Uterus (tissue), 4 donors: ENCODE data around the gene TOGARAM1. TPM values are rescaled to one million over a fixed set of nuclear protein-coding genes. Genes with fewer than 3 reads are reported as not detected.

Source experiments
- DNase-seq, 2 donors: peaks; one replicate each; pipeline ENCODE4 v3.0.0-alpha.2; 2019 to 2020
- H3K27ac ChIP-seq, 2 donors: fragments of 200-600 bp; sonication (generic); 1 replicate in 1 of 2; 2 replicates in 1 of 2; pipeline ENCODE4 v1.5.1; 2016 to 2018
- H3K27me3 ChIP-seq, 2 donors: fragments of 200-600 bp; sonication (generic); one replicate each; pipeline ENCODE4 v1.5.1; 2018 to 2019; ENCODE audit warnings: control low read depth in 1 of 2
- H3K36me3 ChIP-seq, 2 donors: fragments of 200-600 bp; sonication (generic); one replicate each; pipeline ENCODE4 v1.5.1; 2019; ENCODE audit warnings: control low read depth in 1 of 2
- H3K4me1 ChIP-seq, 2 donors: fragments of 200-600 bp; sonication (generic); one replicate each; pipeline ENCODE4 v1.5.1; 2018 to 2019; ENCODE audit warnings: control low read depth in 1 of 2
- H3K4me3 ChIP-seq, 2 donors: fragments of 200-600 bp; sonication (generic); 1 replicate in 1 of 2; 2 replicates in 1 of 2; pipeline ENCODE4 v1.5.1; 2018 to 2019; ENCODE audit warnings: mild to moderate bottlenecking in 1 of 2
- H3K9me3 ChIP-seq, 2 donors: fragments of 200-600 bp; sonication (generic); one replicate each; pipeline ENCODE4 v1.5.1; 2019; ENCODE audit warnings: control low read depth in 1 of 2
- CTCF ChIP-seq, 4 experiments: fragments of 200-600 bp in 2 of 4; fragments of 450-650 bp in 2 of 4; sonication (generic) in 2 of 4; IDR thresholded peaks; one replicate each; pipeline ENCODE4 v1.5.1; 2016 to 2019; ENCODE audit warnings: antibody characterized with exemption in 4 of 4, mild to moderate bottlenecking in 2 of 4, moderate library complexity in 1 of 4
- POLR2A ChIP-seq, 2 donors: fragments of 450-650 bp; IDR thresholded peaks; one replicate each; pipeline ENCODE4 v1.6.1; 2016; ENCODE audit warnings: antibody characterized with exemption in 2 of 2, mild to moderate bottlenecking in 1 of 2, moderate library complexity in 1 of 2
- intact Hi-C: fragments of 100-400 bp; cut with DNase I; formaldehyde crosslinking; loops from one replicate; pipeline ENCODE4 v1.15.1; 2023; ENCODE audit warnings: low total_unique reads
- total RNA-seq, 4 donors: library from RNA; depleted of rRNA in 3 of 4; stranded (reverse); fragments of >200 nt in 3 of 4; gene quantifications; one replicate each; pipeline versions ENCODE4 v1.1.0 to v1.2.4, GENCODE V29; 2014 to 2023
- donor health status: DM: yes; HTN: yes; CAD: no.

Gene TOGARAM1
- total RNA-seq, 4 donors from 2014 or later = 10.9 to 56.5 (median 31.7) TPM

DNA sequence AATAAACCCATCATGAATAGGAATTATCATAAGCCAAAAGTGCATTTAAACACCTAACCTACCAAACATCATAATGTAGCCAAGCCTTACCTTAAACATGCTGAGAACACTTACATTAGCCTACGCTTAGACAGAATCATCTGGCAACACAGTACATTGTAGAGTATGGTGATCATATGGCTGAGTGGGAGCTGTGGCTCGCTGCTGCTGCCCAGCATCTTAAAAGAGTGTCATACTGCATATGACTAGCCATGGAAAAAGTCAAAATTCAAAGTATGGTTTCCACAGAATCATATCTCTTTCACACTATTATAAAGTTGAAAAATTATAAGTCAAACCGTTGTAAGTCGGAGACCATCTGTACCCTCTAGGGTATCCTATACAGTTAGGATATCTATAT is 89.9 kb downstream of the TOGARAM1 start:
- Histone ChIP-seq H3K27me3 (no peaks in the 10 kb centered on the region), H3K36me3 (no peaks in the 10 kb centered on the region), H3K4me3 (no peak overlapping the region), H3K4me1 (no peaks in the 10 kb centered on the region), H3K27ac (no peak overlapping the region), H3K9me3 (peaks cover 0 to 13% of the 10 kb centered on the region in 2 donors)
- no peak for DNase-seq
- intact Hi-C loops = no loop called here
- TF ChIP-seq CTCF (IDR thresholded peaks at IDR 0.05) (no peak), POLR2A (IDR thresholded peaks at IDR 0.05) (no peak)

DNA sequence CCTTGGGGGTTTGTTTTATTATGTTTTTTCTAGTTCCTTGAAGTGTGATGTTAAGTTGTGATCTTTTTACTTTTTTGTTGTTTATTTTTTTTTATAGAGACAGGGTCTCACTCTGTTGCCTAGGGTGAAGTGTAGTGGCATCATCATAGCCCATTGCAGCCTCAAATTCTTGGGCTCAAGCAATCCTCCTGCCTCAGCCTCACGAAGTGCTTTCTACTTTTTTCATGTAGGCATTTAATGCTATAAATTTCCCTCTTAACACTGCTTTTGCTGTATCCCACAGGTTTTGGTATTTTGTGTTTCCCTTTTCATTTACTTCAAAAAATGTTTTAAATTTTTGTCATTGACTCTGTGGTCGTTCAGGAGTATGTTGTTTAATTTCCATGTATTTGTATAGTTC is 95.4 kb downstream of the TOGARAM1 start:
- H3K27me3 ChIP-seq = no peaks in the 10 kb centered on the region
- intact Hi-C loops = no loop called here
- TF ChIP-seq CTCF (IDR thresholded peaks at IDR 0.05) (no peak), POLR2A (IDR thresholded peaks at IDR 0.05) (no peak)
- H3K4me3 ChIP-seq = no peak overlapping the region
- H3K4me1 ChIP-seq = no peaks in the 10 kb centered on the region
- H3K9me3 ChIP-seq = peaks cover 0 to 14% of the 10 kb centered on the region in 2 donors
- no peak for DNase-seq
- H3K36me3 ChIP-seq = no peaks in the 10 kb centered on the region
- H3K27ac ChIP-seq = no peak overlapping the region

DNA sequence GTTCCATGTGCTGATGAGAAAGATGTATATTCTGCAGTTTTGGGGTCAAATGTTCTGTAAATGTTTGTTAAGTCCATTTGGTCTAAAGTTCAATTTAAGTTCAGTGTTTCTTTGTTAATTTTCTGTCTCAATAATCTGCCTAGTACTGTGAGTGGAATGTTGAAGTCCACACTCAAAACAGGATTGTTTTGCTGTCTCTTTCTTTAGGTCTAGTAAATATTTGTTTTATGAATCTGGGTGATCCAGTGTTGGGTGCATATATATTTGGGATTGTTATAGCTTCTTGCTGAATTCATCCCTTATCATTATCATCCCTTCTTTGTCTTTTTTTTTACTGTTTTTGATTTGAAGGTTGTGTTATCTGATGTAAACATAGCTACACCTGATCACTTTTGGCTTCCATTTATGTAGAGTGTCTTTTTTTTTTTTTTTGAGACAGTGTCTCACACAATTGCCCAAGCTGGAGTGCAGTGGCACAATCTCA is 95.9 kb downstream of the TOGARAM1 start:
- no peaks in the 10 kb centered on the region for H3K27me3 ChIP-seq
- DNase-seq = no peak
- H3K27ac ChIP-seq = no peak overlapping the region
- no peaks in the 10 kb centered on the region for H3K36me3 ChIP-seq
- no peaks in the 10 kb centered on the region for H3K4me1 ChIP-seq
- H3K9me3 ChIP-seq = peaks cover 0 to 14% of the 10 kb centered on the region in 2 donors
- no peak overlapping the region for H3K4me3 ChIP-seq
- no peak for TF ChIP-seq CTCF (IDR thresholded peaks at IDR 0.05)
- TF ChIP-seq POLR2A (IDR thresholded peaks at IDR 0.05) = no peak
- intact Hi-C loops = no loop called here

- Histone ChIP-seq H3K9me3 (peaks cover 0 to 12% of the 10 kb centered on the region in 2 donors), H3K36me3 (no peaks in the 10 kb centered on the region), H3K27me3 (no peaks in the 10 kb centered on the region), H3K4me1 (no peaks in the 10 kb centered on the region), H3K27ac (no peak overlapping the region), H3K4me3 (no peak overlapping the region)
- DNase-seq = no peak
- intact Hi-C loops = no loop called here
- TF ChIP-seq CTCF (IDR thresholded peaks at IDR 0.05) = no peak
- no peak for TF ChIP-seq POLR2A (IDR thresholded peaks at IDR 0.05)
Observed at GRCh38 chr14:45060551-45060950, 98.6 kb downstream of the TOGARAM1 start.

GRCh38 chr14:45065540-45065939 is 103.5 kb downstream of the TOGARAM1 start:
- TF ChIP-seq POLR2A (IDR thresholded peaks at IDR 0.05) = no peak
- TF ChIP-seq CTCF (IDR thresholded peaks at IDR 0.05) = no peak
- intact Hi-C loops = no loop called here
- no peak overlapping the region for H3K27ac ChIP-seq
- H3K4me1 ChIP-seq = no peaks in the 10 kb centered on the region
- no peaks in the 10 kb centered on the region for H3K27me3 ChIP-seq
- no peaks in the 10 kb centered on the region for H3K36me3 ChIP-seq
- no peaks in the 10 kb centered on the region for H3K9me3 ChIP-seq
- DNase-seq = no peak
- H3K4me3 ChIP-seq = no peak overlapping the region
